NCI-H2107 (cell line): ENCODE results near the gene PDXP.
"Not testable (repeated sequence)": the region's sequence is repeated elsewhere in the genome, so short reads cannot be mapped to it uniquely, and the experiment has no call there.

ENCODE experiments used
- DNase-seq: peaks from one replicate; lab custom pipeline; 2025; lab: John Stamatoyannopoulos, UW

PDXP gene

GRCh38 chr22:37674951-37675929 lies 16.7 kb downstream of the PDXP start, which contains the start of gene LGALS1:
Gene LGALS1 (plus strand): TSS chr22:37675636. CDS start chr22:37675703, 67 bp downstream.
- DNase-seq, result peak; percentile 33

DNA sequence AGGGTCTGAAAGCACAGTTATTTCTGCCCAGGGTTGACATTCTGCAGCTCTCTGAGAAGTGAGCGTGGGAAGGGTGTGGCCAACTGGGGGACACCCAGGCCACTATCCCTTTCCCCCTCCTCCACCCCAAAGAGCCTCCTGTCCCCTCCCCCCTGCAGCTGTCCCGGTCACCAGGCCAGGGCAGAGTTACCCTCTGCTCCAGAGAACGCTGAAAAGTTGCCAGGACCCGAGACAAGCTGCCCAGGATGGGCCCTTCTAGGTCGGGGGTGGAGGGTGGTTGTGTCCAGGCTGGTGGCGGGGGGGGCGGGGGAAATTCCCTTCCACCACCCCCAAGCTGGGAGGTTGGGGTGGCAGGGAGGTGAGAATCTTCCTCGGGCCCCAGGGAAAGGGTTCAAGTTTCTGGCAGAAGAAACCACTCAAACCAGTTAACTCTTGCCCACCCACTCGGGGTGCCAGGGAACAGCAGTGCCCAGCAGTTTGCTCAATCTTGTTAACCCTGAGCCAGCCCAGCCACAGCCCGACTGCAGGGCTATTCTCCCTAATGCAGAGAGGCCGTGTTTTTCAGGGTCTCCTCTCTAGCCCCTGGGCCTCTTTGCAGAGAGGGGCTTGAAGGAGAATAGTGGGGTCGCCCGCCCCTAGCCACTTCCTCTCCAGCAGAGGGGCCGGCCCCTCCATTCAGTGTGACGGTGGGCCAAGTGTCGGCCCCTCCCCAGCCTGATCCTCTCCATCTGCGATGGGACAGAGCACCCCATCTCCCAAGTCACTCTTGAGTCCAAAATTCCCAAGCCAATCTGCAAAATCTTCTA lies 17.6 kb downstream of the PDXP start:
- no peak for DNase-seq

GRCh38 chr22:37676736-37677492 lies 18.4 kb downstream of the PDXP start:
- DNase-seq, result no peak

DNA sequence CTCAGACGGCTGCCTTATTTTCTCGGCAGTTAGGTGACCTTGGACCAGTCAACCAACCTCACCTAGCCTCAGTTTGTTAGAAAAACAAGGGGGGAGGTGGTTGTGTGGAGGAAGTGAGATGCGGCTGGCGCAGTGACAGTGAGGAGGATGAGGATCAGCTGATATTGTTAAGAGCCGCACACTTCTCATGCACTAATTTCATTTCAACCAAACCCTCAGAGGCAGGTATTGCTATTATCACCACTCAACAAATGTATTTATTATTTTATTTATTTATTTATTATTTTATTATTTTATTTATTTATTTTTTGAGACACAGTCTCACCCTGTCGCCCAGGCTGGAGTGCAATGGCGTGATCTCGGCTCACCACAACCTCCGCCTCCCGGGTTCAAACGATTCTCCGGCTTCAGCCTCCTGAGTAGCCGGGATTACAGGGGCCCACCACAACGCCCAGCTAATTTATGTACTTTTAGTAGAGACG lies 19.0 kb downstream of the PDXP start:
- DNase-seq, result no peak

DNA sequence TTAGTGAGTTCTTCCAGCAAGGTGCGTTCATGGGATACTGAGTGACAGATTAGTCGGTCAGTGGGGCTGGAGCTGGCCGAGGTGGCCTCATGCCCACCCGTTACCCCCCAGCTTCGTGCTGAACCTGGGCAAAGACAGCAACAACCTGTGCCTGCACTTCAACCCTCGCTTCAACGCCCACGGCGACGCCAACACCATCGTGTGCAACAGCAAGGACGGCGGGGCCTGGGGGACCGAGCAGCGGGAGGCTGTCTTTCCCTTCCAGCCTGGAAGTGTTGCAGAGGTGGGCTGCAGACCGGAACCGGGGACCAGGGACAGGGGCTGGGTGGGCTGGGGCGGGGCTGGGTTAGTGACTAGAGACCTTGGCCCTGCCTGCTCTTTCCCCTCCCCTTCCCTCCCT lies 19.8 kb downstream of the PDXP start:
- DNase-seq, result no peak

DNA sequence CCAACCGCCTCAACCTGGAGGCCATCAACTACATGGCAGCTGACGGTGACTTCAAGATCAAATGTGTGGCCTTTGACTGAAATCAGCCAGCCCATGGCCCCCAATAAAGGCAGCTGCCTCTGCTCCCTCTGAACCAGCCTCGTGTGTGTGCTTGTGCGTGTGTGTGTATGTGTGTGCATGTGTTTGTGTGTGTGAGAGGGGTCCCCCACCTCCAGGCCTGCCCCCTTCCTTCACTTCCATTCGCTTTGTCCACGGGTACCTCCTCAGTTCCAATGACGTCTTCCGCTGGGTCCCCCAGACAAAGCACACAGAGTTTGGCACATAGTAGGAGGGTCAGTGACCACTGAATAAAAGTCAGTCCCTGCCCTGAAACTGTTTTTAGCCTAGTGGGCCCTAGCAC lies 21.1 kb downstream of the PDXP start:
- DNase-seq, result no peak

GRCh38 chr22:37680191-37680851 lies 21.8 kb downstream of the PDXP start:
- no peak for DNase-seq

DNA sequence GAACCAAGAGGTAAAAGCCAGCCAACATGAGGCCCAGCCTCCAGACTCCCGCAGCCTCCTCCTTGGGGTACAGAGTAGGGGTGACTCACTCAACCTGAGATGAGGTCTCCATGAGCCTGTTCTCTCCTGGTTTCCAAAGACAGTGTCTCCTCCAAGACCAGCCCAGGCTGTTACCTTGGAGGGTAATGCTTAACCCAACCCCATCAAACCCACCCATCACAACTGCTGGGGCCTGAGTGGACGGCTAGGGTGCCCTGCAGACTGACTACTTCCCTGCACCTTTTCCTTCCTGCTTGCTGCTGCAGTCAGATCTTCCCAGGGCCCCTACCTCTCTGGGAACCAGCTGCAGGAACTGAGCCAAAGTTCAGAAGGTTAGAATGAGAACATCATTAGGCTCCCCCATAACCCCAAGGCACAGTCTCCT lies 22.5 kb downstream of the PDXP start:
- DNase-seq, result no peak

- DNase-seq, result no peak
Observed at GRCh38 chr22:37681556-37682049, 23.1 kb downstream of the PDXP start.

DNA sequence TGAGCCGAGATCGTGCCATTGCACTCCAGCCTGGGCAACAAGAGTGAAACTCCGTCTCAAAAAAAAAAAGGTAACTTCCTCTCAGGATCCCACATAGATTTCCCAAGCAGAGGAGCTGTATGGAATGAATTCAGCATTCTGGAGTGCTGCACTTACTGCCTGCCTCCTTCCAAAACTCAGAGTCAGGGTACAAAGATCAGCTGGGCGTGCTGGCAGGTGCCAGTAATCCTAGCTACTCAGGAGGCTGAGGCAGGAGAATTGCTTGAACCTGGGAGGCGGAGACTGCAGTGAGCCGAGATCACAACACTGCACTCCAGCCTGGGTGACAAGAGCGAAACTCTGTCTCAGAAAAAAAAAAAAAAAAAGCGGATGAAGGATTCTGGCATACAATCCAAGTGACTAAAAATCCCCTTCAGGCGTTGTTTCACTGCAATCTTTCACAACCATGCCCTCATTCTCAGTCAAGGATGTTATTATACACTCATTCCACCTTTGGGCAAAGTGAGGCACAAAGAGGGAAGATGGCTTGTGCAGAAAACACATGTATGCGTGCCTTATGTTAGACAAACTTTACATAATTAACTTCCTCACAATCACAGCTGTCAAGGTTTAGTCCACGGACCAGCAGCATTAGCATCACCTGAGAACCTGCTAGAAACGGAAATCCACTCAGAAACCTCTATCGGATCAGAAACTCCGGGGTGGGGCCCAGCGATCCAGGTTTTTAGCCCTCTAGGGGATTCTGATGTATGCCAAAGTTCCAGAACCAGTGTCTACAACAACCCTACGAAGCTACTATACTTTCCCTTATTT lies 26.5 kb downstream of the PDXP start:
- DNase-seq, result no peak

GRCh38 chr22:37686002-37686982 lies 27.8 kb downstream of the PDXP start, which contains the start of gene NOL12:
Gene NOL12 (plus strand): TSS chr22:37686343. CDS start chr22:37686393, 50 bp downstream.
- DNase-seq, result peak; percentile 57

GRCh38 chr22:37690407-37690806 lies 31.9 kb downstream of the PDXP start:
- DNase-seq, result no peak

- no peak for DNase-seq
Observed at GRCh38 chr22:37690901-37691504, 32.5 kb downstream of the PDXP start.

DNA sequence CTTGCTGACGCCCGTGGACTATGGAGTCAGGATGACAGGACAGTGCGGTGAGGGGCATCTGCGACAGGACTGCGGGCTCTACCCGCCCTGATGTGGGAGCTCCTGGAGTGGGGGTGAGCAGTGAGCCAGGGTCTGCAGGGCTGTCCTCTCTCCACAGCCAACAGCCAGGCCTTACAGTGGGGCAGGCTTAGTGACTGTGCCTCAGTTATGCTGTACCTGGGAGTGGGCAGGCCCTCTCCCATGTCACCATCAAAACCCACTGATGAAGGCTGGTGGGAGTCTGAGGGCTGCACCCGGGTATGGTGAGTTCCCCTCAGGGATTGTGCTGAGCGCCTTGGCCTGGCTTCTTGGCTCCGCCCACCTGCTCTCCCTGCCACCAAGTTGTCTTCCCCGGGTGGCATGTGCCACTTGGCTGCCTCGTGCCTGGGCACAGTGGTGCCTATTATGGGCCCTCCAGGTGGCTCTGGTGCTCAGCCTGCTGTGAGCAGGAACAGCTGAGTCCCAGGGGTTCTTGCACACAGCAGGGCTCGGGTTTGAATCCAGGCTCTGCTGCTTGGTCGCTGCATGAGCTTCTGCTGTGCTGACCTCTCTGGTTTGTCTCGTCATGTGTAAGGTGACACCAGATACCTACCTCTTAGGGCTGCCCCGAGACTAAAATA lies 34.2 kb downstream of the PDXP start:
- no peak for DNase-seq

GRCh38 chr22:37694131-37694530 lies 35.6 kb downstream of the PDXP start:
- not testable (repeated sequence) for DNase-seq

GRCh38 chr22:37696260-37696656 lies 37.7 kb downstream of the PDXP start:
- DNase-seq, result not testable (repeated sequence)

DNA sequence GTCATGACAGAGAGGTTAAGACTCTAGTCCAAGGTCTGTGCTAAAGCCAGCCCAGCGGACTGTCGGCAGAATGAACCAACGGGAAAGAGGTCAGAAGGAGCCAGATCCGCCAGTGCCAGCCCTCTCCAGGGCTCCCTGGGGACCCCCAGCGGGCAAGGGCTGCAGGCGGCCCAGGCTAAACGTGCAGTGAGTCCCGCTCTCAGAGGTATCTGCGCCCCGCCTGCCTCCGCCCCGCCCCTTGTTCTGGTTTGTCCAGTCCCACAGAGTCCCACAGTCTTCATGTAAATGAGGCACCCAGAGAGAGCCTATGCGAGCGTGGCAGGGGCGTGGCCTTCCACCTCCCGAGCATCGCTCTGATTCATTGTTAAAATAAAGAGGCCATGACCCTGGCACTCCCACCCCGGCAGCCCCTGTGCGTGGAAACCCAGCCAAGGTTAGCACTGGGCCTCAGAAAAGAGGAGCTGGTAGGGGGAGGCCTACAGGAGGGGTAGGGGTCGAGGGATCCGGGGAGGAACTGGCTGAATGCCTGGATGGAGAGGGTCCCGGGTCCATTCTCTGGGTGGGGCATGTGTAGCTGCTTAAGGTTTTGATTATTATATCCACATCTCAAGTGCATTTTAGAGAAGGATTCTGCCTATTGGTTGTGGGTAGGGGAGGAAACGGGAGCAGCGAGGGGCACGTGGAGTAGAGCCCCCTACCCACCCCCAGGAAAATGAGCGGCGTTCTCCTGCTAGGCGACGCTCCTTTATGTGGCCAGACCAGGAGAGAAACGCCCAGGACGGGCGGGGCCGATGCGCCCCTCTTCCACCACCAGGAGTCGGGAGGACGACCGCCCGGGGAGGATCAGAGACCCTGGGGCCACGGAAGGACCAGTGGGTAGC lies 38.4 kb downstream of the PDXP start, which contains the start of gene TRIOBP:
Gene TRIOBP (plus strand): TSS at position 392 of the 881 bp plus-strand sequence. CDS start 4,318 bp downstream, outside the sequence.
- DNase-seq, result peak; percentile 70
